Loucy (cell line): ENCODE measurements around the gene CYP2J2.

Experiments
- H2AFZ ChIP-seq: fragments of 200-600 bp; sonication (generic); 2 replicates; pipeline ENCODE4 v1.6.0; 2016; ENCODE audit warnings: antibody characterized with exemption, mild to moderate bottlenecking, low read length, moderate library complexity
- H3F3A ChIP-seq: fragments of 200-600 bp; 2 replicates; pipeline ENCODE4 v1.6.0; 2016; ENCODE audit warnings: antibody characterized with exemption, low read depth, mild to moderate bottlenecking
- H3K27me3 ChIP-seq: fragments of 200-600 bp; sonication (generic); 2 replicates; pipeline ENCODE4 v1.6.1; 2014; ENCODE audit warnings: low read length, mild to moderate bottlenecking; ENCODE audit not compliant: insufficient read depth, poor library complexity, severe bottlenecking
- H3K36me3 ChIP-seq: fragments of 200-600 bp; sonication (generic); 2 replicates; pipeline ENCODE4 v1.6.1; 2016; ENCODE audit warnings: low read length; ENCODE audit not compliant: insufficient read depth
- H3K4me1 ChIP-seq: fragments of 200-600 bp; sonication (generic); 2 replicates; pipeline ENCODE4 v1.5.1; 2014; ENCODE audit warnings: low read length, mild to moderate bottlenecking; ENCODE audit not compliant: insufficient read depth, poor library complexity, severe bottlenecking
- H3K4me2 ChIP-seq: fragments of 200-600 bp; sonication (generic); 2 replicates; pipeline ENCODE4 v1.6.0; 2014; ENCODE audit warnings: antibody characterized with exemption, low read length, low read depth, mild to moderate bottlenecking; ENCODE audit not compliant: poor library complexity, severe bottlenecking
- H3K4me3 ChIP-seq: fragments of 200-600 bp; sonication (generic); 2 replicates; pipeline ENCODE4 v1.5.1; 2014; ENCODE audit warnings: low read length, mild to moderate bottlenecking, mixed read lengths; ENCODE audit not compliant: poor library complexity, severe bottlenecking
- H3K79me2 ChIP-seq: fragments of 200-600 bp; sonication (generic); 2 replicates; pipeline ENCODE4 v1.6.1; 2014; ENCODE audit warnings: low read length; ENCODE audit not compliant: insufficient read depth
- H3K9ac ChIP-seq: fragments of 200-600 bp; sonication (generic); 2 replicates; pipeline ENCODE4 v1.6.0; 2014; ENCODE audit warnings: mild to moderate bottlenecking, low read depth, low read length, moderate library complexity; ENCODE audit not compliant: poor library complexity, severe bottlenecking
- H3K9me2 ChIP-seq: fragments of 200-600 bp; sonication (generic); replicated peaks from 2 replicates; pipeline ENCODE4 v1.6.1; 2016; ENCODE audit warnings: low read depth, low read length, mixed read lengths
- H3K9me3 ChIP-seq: fragments of 200-600 bp; sonication (generic); 2 replicates; pipeline ENCODE4 v1.6.1; 2014; ENCODE audit warnings: mild to moderate bottlenecking, antibody characterized with exemption, low read length, low read depth; ENCODE audit not compliant: insufficient read depth
- H4K20me1 ChIP-seq: fragments of 200-600 bp; sonication (generic); 2 replicates; pipeline ENCODE4 v1.6.0; 2014; ENCODE audit warnings: antibody characterized with exemption, low read length, mild to moderate bottlenecking; ENCODE audit not compliant: insufficient read depth, poor library complexity, severe bottlenecking
- CTCF ChIP-seq: fragments of 200-600 bp; sonication (generic); conservative IDR thresholded peaks from 2 replicates; pipeline ENCODE4 v1.5.1; 2014; ENCODE audit warnings: mild to moderate bottlenecking, antibody characterized with exemption, low read length
- EZH2phosphoT487 ChIP-seq: fragments of 200-600 bp; IDR thresholded peaks from 2 replicates; pipeline ENCODE4 v1.6.1; 2018; ENCODE audit warnings: antibody characterized with exemption, mild to moderate bottlenecking, moderate library complexity, borderline replicate concordance

Gene CYP2J2

GRCh38 chr1:59919746-59920145 is 6.8 kb downstream of the CYP2J2 start:
- no peak overlapping the region for H2AFZ ChIP-seq
- H3K9me2 ChIP-seq: no peaks in the 10 kb centered on the region
- H3K4me1 ChIP-seq: no peaks in the 10 kb centered on the region
- H3K36me3 ChIP-seq: no peaks in the 10 kb centered on the region
- H4K20me1 ChIP-seq: no peaks in the 10 kb centered on the region
- peaks cover 6% of the 10 kb centered on the region; the same call in 1 of the 2 replicates for H3K9me3 ChIP-seq
- H3K4me3 ChIP-seq: no peak overlapping the region
- H3K79me2 ChIP-seq: no peaks in the 10 kb centered on the region
- no peaks in the 10 kb centered on the region for H3F3A ChIP-seq
- H3K9ac ChIP-seq: no peak overlapping the region
- H3K4me2 ChIP-seq: no peak overlapping the region
- TF ChIP-seq CTCF (no peak), EZH2phosphoT487 (no peak)
- no peaks in the 10 kb centered on the region for H3K27me3 ChIP-seq

- no peaks in the 10 kb centered on the region for H3K4me1 ChIP-seq
- H4K20me1 ChIP-seq: no peaks in the 10 kb centered on the region
- H3K27me3 ChIP-seq: no peaks in the 10 kb centered on the region
- no peak overlapping the region for H3K9ac ChIP-seq
- no peak for TF ChIP-seq EZH2phosphoT487
- TF ChIP-seq CTCF: no peak
- no peaks in the 10 kb centered on the region for H3K9me3 ChIP-seq
- no peaks in the 10 kb centered on the region for H3K36me3 ChIP-seq
- no peak overlapping the region for H3K4me3 ChIP-seq
- no peak overlapping the region for H3K4me2 ChIP-seq
- no peaks in the 10 kb centered on the region for H3K9me2 ChIP-seq
- no peak overlapping the region for H2AFZ ChIP-seq
- no peaks in the 10 kb centered on the region for H3K79me2 ChIP-seq
- H3F3A ChIP-seq: no peaks in the 10 kb centered on the region
Measured at GRCh38 chr1:59917785-59918180, 8.8 kb downstream of the CYP2J2 start.

- H3K9me2 ChIP-seq: no peaks in the 10 kb centered on the region
- no peak overlapping the region for H3K4me3 ChIP-seq
- H3K9me3 ChIP-seq: no peaks in the 10 kb centered on the region
- no peak overlapping the region for H3K4me2 ChIP-seq
- no peaks in the 10 kb centered on the region for H3K4me1 ChIP-seq
- H2AFZ ChIP-seq: no peak overlapping the region
- H3K36me3 ChIP-seq: no peaks in the 10 kb centered on the region
- no peaks in the 10 kb centered on the region for H3K27me3 ChIP-seq
- no peaks in the 10 kb centered on the region for H3K79me2 ChIP-seq
- H4K20me1 ChIP-seq: no peaks in the 10 kb centered on the region
- no peak overlapping the region for H3K9ac ChIP-seq
- no peaks in the 10 kb centered on the region for H3F3A ChIP-seq
- TF ChIP-seq EZH2phosphoT487: no peak
- TF ChIP-seq CTCF: no peak
Measured at GRCh38 chr1:59917026-59917784, 9.4 kb downstream of the CYP2J2 start.
